Epithelial cell of esophagus (primary cell): Measurements from ENCODE around the gene ARF5.
A peak's percentile ranks its signal among the peaks of the same experiment; 100 is the strongest.

Source experiments
- DNase-seq: peaks from one replicate; pipeline ENCODE4 v3.0.0; 2010; ENCODE audit warnings: low read depth
- H3K4me3 ChIP-seq: 2 replicates; pipeline ENCODE4 v1.5.1; 2011; ENCODE audit warnings: mild to moderate bottlenecking, low read length, control low read depth
- CTCF ChIP-seq: IDR thresholded peaks from 2 replicates; pipeline ENCODE4 v1.5.1; 2011; ENCODE audit warnings: low read depth, mild to moderate bottlenecking, low read length, control low read depth, inconsistent platforms; ENCODE audit not compliant: insufficient read depth; ENCODE audit errors: missing control alignments

ARF5 gene

GRCh38 chr7:127587663-127588018 is 570 bp upstream of the ARF5 start:
- H3K4me3 ChIP-seq = peak overlapping the region; percentile 84
- no peak for DNase-seq
- no peak for TF ChIP-seq CTCF

GRCh38 chr7:127588697-127589482 is 679 bp downstream of the ARF5 start:
- H3K4me3 ChIP-seq = peak overlapping the region; percentile 84

GRCh38 chr7:127589896-127590295 is 1.7 kb downstream of the ARF5 start:
- TF ChIP-seq CTCF = no peak
- no peak overlapping the region for H3K4me3 ChIP-seq
- no peak for DNase-seq

More at GRCh38 chr7:127588697-127589482, 679 bp downstream of the ARF5 start:
- peak; percentile 59 for DNase-seq
- peak; percentile 43 for TF ChIP-seq CTCF

- DNase-seq = no peak
These were observed 3.0 kb downstream of the ARF5 start for GRCh38 chr7:127591189-127591588.

GRCh38 chr7:127591591-127591990 is 3.4 kb downstream of the ARF5 start:
- no peak for DNase-seq
- no peak for TF ChIP-seq CTCF
- no peak overlapping the region for H3K4me3 ChIP-seq

More at GRCh38 chr7:127591189-127591588, 3.0 kb downstream of the ARF5 start:
- no peak for TF ChIP-seq CTCF
- H3K4me3 ChIP-seq = no peak overlapping the region

GRCh38 chr7:127592550-127592949 is 4.3 kb downstream of the ARF5 start:
- no peak overlapping the region for H3K4me3 ChIP-seq
- no peak for TF ChIP-seq CTCF
- no peak for DNase-seq

- no peak for DNase-seq
- TF ChIP-seq CTCF = no peak
These were observed 6.3 kb downstream of the ARF5 start for GRCh38 chr7:127594490-127594889.

More at GRCh38 chr7:127594490-127594889, 6.3 kb downstream of the ARF5 start:
- H3K4me3 ChIP-seq = no peak overlapping the region
